Activated T-cell treated with anti-CD3 and anti-CD28 coated beads, Interleukin-2, amount 50 U/mL, for 1 hour (primary cell): ENCODE results near the gene RAVER1.

Experiments used
- DNase-seq: peaks from one replicate; pipeline ENCODE4 v3.0.0-alpha.2; 2020

The RAVER1 gene

DNA sequence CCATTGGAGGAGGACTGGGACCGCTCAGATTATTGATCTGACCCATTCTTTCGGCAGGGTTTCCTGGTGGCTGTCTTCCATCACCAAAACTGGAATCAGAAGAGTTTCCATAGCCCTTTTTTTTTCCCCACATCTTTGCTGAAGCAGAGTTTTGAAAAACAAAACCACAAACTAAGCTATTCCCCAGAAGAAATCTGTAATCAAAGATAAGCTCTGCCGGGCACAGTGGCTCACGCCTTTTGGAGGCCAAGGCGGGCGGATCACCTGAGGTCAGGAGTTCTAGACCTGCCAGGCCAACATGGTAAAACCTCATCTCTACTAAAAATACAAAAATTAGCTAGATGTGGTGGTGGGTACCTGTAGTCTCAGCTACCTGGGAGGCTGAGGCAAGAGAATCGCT is 66.6 kb downstream of the RAVER1 start:
- DNase-seq: no peak
